Activated B cell treated with CpG ODN at 0.5 μM for 24 hours (primary cell): ENCODE results near the gene KIF5C. TPM values are rescaled to one million over a fixed set of nuclear protein-coding genes. Genes with fewer than 3 reads are reported as not detected.

Experiments used
- ATAC-seq: fragments of 200-7000 bp; cut with Tn5 transposase; one replicate; pipeline ENCODE4 v1.10.0; 2021; ENCODE audit warnings: low read depth, mild to moderate bottlenecking, moderate library complexity
- CTCF ChIA-PET: fragments of 350-600 bp; sonication (Branson Sonifier 250); formaldehyde crosslinking; loops from one replicate; lab custom pipeline; 2021; ENCODE audit warnings: antibody characterized with exemption; lab: Charles Lee
- POLR2A ChIA-PET: fragments of 350-600 bp; sonication (Branson Sonifier 250); formaldehyde crosslinking; loops from one replicate; lab custom pipeline; 2021; ENCODE audit warnings: antibody characterized with exemption; lab: Charles Lee
- DNase-seq: peaks from one replicate; pipeline ENCODE4 v3.0.0; 2022
- H3K27ac Mint-ChIP-seq: one replicate; pipeline ENCODE4 v1.8.0; 2020; ENCODE audit warnings: mixed read lengths
- H3K27me3 Mint-ChIP-seq: one replicate; pipeline ENCODE4 v1.8.0; 2021; ENCODE audit warnings: mixed read lengths
- H3K36me3 Mint-ChIP-seq: one replicate; pipeline ENCODE4 v1.8.0; 2021; ENCODE audit warnings: low read depth, mixed read lengths
- H3K4me1 Mint-ChIP-seq: one replicate; pipeline ENCODE4 v1.8.0; 2021; ENCODE audit warnings: mixed read lengths
- H3K4me3 Mint-ChIP-seq: one replicate; pipeline ENCODE4 v1.8.0; 2020; ENCODE audit warnings: mild to moderate bottlenecking, mixed read lengths
- H3K9me3 Mint-ChIP-seq: one replicate; pipeline ENCODE4 v1.8.0; 2020; ENCODE audit warnings: mixed read lengths
- intact Hi-C: fragments of 100-400 bp; cut with micrococcal nuclease; formaldehyde crosslinking; loops from one replicate; pipeline ENCODE4 v1.15.1; 2024
- total RNA-seq: library from RNA; stranded (reverse); gene quantifications from 2 replicates; pipeline ENCODE4 v1.2.3, GENCODE V29; 2022
- TF ChIP-seq, protein P1 (sequence below): fragments of 200-600 bp; IDR thresholded peaks from one replicate; pipeline ENCODE4 v1.8.0; 2022; ENCODE audit warnings: antibody characterized with exemption, mild to moderate bottlenecking

KIF5C gene
- total RNA-seq, 1 donor from 2014 or later = 2.6 TPM

GRCh38 chr2:148999451-148999921, 124.5 kb downstream of the KIF5C start:
- no peak for DNase-seq
- POLR2A ChIA-PET = no interaction called here
- H3K4me3 Mint-ChIP-seq = no peak overlapping the region
- CTCF ChIA-PET = interaction anchor here (1.3 kb wide), 1 partner anchor 17 kb away, joined by 4 read pairs; no protein-coding TSS in a partner anchor
- H3K27me3 Mint-ChIP-seq = no peaks in the 10 kb centered on the region
- no peaks in the 10 kb centered on the region for H3K9me3 Mint-ChIP-seq
- no peaks in the 10 kb centered on the region for H3K4me1 Mint-ChIP-seq
- ATAC-seq = no peak
- TF ChIP-seq, protein P1, sequence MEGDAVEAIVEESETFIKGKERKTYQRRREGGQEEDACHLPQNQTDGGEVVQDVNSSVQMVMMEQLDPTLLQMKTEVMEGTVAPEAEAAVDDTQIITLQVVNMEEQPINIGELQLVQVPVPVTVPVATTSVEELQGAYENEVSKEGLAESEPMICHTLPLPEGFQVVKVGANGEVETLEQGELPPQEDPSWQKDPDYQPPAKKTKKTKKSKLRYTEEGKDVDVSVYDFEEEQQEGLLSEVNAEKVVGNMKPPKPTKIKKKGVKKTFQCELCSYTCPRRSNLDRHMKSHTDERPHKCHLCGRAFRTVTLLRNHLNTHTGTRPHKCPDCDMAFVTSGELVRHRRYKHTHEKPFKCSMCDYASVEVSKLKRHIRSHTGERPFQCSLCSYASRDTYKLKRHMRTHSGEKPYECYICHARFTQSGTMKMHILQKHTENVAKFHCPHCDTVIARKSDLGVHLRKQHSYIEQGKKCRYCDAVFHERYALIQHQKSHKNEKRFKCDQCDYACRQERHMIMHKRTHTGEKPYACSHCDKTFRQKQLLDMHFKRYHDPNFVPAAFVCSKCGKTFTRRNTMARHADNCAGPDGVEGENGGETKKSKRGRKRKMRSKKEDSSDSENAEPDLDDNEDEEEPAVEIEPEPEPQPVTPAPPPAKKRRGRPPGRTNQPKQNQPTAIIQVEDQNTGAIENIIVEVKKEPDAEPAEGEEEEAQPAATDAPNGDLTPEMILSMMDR = no peak
- H3K36me3 Mint-ChIP-seq = no peaks in the 10 kb centered on the region
- intact Hi-C loops = loop anchor here (10.0 kb wide), 1 partner anchor 215 kb away; no protein-coding TSS in a partner anchor
- no peak overlapping the region for H3K27ac Mint-ChIP-seq

DNA sequence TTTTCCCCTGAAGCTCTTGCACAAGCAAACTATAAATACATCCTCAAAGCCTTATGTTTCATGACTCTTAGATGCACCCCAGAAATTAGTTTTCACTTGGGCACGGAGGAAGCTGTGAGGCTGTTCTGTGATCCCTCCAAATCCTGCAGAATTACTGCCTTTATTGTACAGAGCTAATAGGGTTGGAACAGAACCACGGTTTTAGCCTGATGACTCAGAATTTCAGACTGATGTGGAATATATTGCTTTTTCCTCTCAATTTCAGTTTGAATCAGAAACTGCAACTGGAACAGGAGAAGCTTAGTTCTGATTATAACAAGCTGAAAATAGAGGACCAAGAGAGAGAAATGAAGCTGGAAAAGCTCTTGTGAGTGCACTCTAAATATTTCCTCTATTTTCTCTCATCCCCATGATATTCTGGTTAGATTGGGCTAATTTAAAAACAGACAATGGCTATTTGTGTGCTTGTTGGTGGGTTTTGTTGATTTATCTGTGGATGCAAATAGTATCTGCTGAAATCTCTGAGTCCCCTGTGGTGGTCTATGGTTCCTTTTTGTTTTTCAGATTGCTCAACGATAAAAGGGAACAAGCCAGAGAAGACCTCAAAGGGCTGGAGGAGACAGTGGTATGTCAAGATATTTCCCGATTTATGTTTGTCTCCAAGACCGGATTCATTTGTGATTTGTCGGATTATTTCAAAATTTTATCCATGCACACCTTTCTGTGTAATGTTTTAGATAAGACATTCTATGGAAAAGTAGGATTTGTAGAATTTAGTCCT, 125.3 kb downstream of the KIF5C start:
- CTCF ChIA-PET = interaction anchor here (1.3 kb wide), 1 partner anchor 16 kb away, joined by 4 read pairs; no protein-coding TSS in a partner anchor
- no peaks in the 10 kb centered on the region for H3K4me1 Mint-ChIP-seq

GRCh38 chr2:149001496-149001895, 126.5 kb downstream of the KIF5C start:
- H3K4me1 Mint-ChIP-seq = no peaks in the 10 kb centered on the region
- no peaks in the 10 kb centered on the region for H3K36me3 Mint-ChIP-seq
- H3K9me3 Mint-ChIP-seq = no peaks in the 10 kb centered on the region
- no peaks in the 10 kb centered on the region for H3K27me3 Mint-ChIP-seq
- DNase-seq (no peak), ATAC-seq (no peak)
- no peak overlapping the region for H3K27ac Mint-ChIP-seq
- TF ChIP-seq, protein P1 = no peak
- ChIA-PET CTCF (no interaction called here), POLR2A (no interaction called here)
- H3K4me3 Mint-ChIP-seq = no peak overlapping the region
- intact Hi-C loops = no loop called here

More for the DNA sequence above, 125.3 kb downstream of the KIF5C start:
- H3K36me3 Mint-ChIP-seq = no peaks in the 10 kb centered on the region
- DNase-seq (no peak), ATAC-seq (no peak)
- TF ChIP-seq, protein P1 = no peak
- no peaks in the 10 kb centered on the region for H3K27me3 Mint-ChIP-seq
- intact Hi-C loops = no loop called here
- no peaks in the 10 kb centered on the region for H3K9me3 Mint-ChIP-seq
- POLR2A ChIA-PET = no interaction called here
- no peak overlapping the region for H3K4me3 Mint-ChIP-seq
- H3K27ac Mint-ChIP-seq = no peak overlapping the region

GRCh38 chr2:149002378-149002890, 127.4 kb downstream of the KIF5C start:
- CTCF ChIA-PET = no interaction called here
- no peaks in the 10 kb centered on the region for H3K9me3 Mint-ChIP-seq

More at GRCh38 chr2:149002378-149002890, 127.4 kb downstream of the KIF5C start:
- intact Hi-C loops = no loop called here
- POLR2A ChIA-PET = no interaction called here
- TF ChIP-seq, protein P1 = no peak
- Mint-ChIP-seq H3K4me1 (no peaks in the 10 kb centered on the region), H3K4me3 (no peak overlapping the region), H3K27ac (no peak overlapping the region), H3K36me3 (no peaks in the 10 kb centered on the region), H3K27me3 (no peaks in the 10 kb centered on the region)
- no peak for ATAC-seq
- DNase-seq = no peak
